ENCODE data around the gene GLI3.

The GLI3 gene

DNA sequence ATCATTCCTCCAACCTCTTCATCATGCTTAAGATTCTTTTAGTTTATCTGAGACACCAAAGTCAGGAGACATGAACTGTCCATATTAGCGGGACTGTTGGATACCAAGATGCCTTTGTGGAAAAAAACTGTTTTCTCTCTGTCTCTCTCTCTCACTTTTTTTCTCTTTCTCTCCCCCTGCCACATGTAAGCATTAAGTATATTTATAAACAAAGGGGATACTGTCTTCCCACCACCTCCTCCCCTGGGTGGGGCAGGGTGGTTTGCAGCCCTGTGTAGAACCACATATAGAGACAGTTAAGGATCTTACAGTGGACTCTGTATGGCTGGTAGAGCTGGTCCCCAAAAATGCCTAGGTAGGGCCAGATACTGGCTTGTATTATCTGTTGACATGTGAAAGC is 101.3 kb downstream of the GLI3 start:
- DNase-seq, result no peak

DNA sequence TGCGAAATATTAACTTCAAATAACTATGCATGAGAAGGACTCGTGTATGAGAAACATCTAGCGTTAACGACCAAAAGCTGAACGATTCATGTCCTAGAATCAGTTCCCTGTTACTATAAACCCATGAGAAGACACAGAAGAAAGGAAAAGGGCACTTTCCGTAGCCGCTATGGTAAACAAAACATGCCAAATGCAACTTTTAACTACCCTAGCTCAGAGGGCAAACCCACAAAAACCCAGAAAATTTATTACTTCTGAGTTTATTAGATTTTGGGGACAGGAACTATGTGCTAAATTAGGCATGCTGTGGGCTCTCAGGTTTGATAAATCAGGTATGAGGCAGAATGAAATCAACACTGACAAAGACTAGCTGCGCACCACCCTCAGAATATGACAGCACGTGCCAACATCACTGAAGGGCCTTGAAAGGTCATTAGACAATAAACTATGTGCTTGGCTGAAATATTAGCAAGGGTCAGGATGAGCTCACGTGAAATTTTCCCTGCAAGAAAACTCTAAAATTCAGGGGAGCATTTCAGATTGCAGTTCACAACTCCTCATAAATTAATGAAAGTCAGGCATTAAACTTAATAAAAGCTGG is 102.6 kb downstream of the GLI3 start:
- no peak for DNase-seq

DNA sequence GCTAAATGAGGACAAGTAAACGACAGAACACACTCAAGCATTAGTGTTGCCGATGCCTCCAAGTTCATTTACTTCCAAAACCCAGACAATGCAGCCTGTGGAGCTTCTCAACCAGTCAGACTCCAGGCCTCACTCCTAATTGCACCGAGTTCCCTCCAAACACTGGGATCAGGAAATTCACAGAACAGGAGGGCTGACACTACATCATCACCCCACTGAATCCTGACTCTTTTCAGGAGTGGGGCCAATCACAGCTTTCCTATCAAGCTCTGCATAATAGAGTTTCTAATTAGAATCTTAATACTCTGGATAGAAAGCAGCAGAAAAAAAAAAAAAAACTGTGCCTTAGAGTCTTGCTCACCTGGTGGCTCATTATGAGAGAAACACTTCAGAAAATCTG is 103.7 kb downstream of the GLI3 start:
- DNase-seq, result no peak

DNA sequence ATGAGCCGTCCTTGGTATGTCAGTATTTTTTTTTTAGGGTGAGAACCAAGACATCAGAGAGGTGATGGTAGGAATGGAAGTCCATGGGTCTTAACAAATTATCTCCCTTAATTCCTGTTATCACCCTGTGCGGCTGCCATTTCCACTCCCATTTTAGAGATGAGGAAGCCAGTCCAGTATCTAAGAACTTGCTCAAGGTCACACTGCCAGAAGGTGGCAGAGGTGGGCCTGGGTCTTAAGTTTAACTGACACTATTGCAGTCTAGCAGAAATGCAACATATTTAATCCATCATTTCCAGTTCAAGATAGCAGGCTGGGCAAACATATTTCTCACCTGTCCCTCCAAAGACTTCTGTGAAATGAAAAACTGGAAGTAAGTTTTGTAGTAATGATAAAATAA is 108.3 kb downstream of the GLI3 start:
- no peak for DNase-seq

DNA sequence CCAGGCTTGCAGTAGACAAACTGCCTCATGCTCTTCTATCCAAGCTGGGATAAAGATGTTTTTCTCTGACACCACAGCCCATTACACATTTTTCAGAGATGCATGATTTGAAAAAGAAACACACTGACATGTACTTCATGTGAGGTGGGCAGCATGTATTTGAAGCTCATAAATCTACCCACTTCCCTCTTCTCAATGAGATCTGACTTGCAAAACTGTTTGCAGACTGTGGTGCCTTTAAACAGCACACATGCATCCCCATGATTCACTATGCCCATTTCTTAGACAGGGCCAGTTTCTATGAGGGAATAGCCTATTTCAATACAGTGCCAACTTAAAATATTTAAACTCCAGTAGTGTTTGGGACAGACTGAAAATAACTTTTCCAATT is 109.8 kb downstream of the GLI3 start:
- DNase-seq, result no peak

DNA sequence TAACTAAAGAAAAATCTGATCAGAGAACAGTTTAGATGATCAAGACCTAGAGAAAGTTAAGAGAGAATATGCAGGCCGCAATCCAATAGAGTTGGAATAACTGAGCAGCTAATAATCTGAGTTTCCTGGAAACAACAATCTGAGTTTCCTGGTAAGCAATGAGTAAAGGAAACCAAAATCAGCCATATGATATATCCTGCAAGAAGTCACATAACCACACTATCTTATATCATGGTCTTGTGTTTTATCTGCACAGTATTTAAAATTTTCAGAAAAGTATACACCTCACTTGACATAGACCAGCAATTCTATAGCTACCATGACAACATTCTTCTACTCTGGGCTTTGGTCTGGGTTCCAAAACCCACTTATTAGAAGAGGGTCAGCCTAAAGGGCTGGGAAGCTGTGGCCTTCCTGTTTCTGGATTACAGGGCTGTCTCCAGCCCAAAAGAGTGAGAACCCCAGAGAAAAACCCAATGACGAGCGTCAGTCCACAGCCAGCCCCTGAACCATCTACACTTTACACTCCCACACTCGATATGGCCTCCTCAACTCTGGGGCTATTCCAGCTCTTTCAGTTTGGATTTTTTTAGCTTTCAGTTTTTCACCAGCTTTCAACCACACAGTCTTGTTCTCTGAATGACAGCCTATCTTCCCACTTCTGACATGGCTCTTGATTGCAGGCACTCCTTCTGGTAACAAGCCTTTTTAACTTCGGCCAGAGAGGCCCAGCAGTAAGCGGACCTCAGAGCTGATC is 110.4 kb downstream of the GLI3 start:
- no peak for DNase-seq

DNA sequence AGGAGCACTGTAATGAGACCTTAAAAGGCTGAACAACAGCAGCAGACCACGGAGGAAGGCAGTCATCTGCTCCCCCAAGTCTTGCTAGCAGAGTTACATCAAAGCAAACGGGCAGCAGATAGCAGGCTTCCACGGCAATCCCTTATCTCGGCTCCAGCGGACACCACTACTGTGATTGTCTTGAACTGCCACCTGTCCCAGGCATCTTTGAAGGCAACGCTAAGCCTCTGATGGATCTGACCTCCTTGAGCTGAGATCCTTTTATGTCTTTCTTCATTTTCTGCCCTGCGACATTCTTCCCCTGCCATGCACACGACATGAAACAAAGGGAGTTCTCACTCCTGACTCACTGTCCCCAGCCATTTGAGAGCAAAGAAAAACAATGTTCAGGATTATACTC is 111.7 kb downstream of the GLI3 start:
- no peak for DNase-seq

DNA sequence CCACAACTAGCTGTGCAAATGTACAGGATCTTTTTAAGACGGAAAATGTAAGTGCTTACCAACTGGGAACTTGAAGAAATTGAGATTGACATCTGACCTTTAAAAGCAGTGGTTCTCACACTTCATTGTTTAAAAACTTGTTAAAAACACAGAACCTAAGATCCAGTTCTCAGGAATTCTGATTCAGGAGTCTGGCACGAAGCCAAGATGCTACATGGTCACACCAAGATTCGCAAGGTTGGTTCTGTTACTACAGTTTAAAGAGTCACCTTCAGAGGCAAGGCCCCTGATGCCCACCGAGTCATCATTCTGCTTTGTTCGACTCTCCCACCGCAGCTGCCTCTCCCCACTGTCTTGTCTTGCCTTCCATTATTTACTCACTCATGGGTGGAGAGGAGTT is 113.3 kb downstream of the GLI3 start:
- no peak for DNase-seq

DNA sequence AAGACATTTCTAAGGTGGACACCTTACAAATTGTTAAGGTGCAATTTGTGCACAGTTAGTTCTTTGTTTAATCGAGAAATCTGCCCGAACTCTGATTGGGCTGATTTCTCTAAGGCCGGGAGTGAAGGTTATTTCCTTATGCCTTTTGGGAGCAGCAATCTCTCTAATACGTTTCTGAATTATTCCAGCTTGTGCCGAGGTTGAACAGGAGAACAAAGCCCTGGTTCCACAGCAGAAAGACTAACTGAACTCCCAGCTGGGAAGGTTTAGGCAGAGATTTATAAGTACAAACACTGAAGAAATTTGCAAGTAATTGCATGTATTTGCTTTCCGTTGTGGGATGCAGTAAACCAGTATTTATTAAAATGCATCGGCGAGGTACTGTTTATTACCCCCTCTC is 116.8 kb downstream of the GLI3 start:
- no peak for DNase-seq

DNA sequence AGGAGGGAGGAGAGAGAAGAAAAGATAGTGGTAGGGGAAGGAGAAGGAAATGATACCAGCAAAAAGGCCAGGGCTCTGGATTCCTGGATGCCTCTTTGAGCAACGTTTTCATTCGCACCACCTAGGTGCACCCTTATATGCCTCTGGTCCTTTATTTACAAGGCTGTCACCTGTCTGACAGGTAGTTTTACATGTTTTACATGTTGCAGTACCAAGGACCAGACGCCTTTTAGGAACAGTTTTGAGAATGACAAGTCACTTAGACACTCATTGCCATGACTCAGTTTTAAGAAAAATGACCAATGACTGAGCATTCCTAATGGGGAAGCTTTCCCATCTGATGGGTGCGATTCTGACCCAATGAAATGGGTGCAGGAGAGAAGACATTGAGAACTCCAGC is 119.8 kb downstream of the GLI3 start:
- no peak for DNase-seq

DNA sequence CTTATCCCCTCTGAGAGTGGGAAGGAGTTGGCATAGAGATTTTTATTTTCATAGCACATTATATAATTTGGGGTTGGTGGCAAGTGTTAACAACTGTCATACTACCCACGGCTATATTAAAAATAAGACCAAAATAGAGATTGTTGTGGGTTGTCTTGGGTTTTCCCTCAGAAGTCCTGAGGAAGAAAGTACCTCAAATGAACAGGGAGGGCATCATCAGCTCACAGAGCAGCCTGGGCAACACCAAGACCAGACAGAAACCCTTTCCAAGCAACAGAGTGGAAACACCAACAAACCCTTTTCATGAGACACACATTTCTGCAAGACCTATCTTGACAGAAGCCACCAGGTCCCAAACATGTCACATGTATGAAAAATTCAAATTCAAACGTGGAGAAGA is 121.2 kb downstream of the GLI3 start:
- no peak for DNase-seq

DNA sequence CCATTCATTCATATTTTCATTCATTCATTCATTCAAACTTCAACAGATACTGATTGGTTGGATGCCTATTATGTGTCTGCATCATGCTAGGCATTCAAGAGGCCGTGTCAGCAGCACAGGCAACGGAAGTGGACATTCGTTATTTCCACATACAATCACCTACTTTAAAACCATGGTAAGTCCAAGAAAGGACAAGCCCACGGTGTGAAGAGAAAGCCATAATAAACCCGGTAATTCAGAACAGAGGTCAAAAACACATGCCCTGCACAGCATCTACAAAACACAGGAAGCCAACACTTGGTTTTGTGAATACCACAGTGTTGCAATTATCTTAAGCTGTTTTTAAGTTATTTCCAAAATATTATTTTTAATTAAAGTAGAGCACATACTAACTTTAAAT is 126.7 kb downstream of the GLI3 start:
- no peak for DNase-seq

DNA sequence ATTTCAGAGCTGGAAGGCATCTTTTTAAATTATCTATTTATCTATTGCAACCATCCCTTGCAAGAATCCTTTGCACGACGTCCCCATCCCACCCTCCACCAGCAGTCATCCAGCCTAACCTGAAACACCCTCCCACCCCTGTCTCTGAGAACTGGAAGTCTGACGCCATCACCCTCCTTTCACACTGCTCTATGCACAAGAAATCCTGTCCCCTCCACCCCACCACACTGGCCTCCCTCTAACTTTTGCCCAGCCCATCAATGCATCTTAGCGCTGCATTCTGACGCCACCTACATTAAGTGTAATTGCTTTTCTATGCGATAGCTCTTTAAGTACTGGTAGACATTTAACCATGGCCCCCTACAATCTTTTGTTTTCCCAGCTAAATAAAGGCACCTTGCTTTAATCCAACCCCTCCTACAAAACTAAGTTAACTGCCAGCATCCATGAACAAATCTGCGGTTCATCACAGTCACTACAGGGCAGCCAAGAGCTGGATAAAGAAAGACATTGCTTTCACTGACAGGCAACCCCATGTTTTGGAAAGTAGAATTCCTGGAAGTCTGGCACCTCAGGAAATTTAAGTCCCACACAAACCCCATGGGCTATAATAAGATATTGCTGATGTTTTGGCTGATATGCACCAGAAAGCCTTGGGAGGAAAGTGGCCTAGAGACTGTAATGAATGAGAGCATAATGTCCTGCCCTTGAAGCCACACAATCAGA is 128.0 kb downstream of the GLI3 start:
- DNase-seq, result no peak

DNA sequence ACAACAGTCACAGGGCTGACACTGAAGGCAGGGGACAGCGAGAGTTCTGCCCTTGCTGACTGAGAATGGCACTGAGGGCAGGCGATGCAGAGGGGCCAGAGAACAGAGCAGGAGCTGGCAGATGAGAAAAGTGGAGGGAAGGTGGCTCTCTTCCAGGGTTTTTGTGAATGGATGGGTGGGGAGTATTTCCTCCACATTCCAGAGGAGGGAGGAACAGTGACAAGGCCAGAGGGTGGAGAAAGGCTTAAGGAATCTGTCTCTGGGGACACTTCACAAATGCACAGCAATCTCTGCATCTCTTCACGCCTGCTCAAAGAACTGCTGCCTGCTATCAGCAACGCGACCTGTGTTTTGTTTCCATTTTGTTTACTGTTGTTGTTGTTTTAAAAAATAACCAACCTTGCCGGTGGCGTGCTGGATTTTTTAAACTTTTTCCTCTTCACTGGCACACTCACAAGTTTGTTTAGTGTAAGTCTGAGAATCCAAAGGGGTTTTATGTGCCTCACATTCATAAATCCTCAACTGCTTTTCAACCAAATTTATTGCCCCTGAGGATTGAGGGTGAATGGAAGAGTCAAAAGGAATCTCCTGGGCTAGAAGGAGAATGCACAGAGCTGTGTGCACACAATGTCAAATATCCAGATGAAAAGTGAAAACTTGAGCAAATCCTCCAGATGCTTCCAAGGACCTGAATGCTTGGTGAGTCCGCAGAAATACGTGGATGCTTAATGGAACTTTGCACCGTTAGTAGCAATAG is 129.3 kb downstream of the GLI3 start:
- DNase-seq, result no peak

DNA sequence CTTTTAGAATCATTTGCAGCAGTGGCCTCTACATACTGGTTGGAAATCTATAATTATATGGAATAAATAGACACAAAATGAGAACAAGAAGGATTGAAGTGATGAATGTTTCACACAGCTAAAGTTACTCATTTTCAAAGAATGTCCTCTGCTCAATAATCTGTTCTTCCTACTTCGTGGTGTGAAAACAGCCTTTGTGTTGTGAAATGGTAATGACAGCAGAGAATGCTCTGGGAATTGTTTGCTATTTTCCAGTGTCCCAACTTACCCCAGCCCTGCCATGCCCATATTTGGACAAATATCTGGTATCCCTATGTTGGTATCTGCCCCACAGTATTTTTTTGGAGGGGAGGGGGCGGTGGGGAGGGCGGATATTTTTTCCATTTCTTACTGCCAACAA is 130.4 kb downstream of the GLI3 start:
- no peak for DNase-seq

DNA sequence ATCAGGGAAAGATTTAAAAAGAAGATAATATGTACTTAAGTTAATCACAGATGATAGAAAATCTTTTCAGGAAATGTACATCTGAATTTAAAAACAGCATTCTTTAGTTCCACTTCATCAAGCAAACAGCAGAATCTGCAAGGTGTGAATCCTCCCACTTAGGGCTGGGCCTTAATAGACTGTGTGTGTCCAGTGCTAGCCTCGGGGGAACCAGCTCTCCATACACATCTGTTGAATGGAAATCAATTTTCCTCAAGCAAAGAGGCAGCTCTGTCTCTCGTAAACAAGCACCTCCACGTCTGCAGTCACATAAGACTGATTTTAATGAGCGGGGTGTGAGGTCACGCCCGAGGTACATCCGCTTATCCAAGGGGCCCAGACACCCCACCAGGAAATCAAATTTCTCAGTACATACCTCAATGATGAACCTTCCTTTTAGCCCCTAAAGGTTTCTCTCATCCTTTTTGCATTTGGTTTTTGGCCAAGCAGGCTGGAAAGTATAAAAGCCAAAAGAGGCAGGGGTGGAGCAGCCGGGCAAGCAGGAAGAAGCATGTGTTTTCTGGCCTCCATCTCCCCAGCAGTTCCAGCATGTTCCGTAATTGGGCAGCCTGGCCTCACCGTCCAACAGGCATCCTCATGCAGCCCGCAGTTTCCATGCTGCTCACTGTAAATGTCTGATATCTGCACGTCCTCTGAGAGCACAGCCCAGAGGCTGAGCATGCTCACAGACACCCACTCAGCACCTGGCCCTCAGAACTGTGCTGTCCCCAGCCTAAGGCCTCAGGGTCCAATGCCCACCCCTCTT is 131.3 kb downstream of the GLI3 start:
- DNase-seq, result no peak

DNA sequence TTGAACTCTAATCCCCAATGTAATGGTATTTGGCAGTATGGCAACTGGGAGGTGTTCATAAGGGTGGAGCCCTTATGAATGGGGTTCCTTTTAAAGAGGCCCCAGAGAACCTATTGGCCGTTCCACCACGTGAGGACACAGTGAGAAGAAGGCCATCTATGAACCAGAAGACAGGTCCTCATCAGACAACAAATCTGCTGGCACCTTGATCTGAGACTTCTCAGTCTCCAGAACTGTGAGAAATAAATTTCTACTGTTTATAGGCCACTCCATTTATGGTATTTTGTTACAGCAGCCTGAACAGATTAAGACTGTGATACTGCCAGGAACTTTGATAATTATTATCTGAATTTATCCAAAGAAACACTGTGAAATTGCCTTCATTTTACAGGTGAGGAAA is 132.3 kb downstream of the GLI3 start:
- DNase-seq, result no peak

DNA sequence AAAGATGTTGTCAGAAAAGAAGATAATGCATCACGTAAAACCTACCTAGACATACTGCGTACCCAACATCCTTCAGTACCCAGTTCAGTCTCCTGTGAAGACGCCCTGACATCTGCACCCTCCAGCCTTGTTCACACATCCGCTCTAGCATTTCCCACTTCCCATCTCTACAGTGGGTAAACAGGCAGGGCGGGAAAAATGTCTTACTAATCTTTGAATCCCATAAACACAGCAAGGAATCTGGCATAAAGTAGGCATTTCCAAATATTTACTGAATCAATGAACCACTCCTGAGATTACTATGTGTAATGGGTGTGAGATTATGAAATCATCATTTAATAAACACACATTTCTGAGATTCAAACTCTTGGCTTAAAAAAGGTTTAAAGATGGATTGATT is 132.8 kb downstream of the GLI3 start:
- DNase-seq, result no peak

DNA sequence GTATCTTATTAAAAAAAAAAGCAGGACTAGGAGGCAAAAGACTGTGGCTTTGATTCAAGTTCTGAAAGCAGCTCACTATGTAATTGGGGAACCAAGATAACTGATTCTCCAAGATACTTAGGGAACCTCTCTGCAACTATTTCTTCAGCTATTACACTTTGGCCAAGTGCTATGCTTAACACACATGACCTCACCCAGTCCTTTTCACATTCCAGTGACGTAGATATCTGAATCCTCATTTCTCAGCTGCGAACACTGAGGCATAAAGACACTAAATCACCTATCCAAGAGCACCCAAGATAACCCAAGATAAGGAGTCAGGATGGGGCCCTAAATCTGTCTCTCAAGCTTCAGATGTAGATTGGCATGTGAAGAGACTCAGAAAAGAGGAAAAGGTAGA is 133.6 kb downstream of the GLI3 start:
- DNase-seq, result no peak

DNA sequence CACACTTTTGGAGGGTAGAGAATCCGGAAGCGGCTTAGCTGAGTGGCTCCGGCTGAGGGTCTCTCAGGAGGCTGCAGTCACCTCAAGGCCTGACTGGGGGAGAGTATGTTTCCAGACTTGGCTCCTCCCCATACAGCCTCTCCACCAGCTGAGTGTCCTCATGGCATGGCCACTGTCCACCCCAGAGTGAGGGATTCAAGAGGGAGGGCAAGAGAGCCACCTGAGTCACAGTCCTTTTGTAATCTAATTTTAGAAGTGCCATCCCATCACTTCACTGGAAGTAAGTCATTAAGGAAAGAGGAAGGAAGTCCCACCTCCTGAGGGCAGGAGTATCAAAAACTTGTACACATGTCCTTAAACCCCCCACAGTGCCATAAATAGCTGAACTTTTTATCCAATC is 134.0 kb downstream of the GLI3 start:
- no peak for DNase-seq

DNA sequence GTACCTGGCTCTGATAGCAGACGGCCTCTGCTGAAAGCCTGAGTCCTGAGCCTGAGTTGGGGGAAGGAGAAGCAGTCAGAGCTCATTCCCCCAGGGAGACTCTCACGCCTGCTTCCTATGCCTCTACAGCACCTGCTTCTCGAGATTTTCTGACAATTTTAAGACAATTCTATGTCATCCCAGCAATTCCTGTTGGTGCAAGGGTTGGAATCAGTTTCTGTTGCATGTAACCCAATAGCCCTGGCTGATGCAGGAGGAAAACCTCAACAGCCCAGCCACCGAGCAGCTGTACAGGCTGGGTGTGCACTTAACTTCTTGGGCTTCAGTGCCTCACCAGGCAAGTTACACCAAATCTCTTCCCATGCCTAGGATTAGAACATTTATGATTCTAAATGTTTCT is 134.7 kb downstream of the GLI3 start:
- no peak for DNase-seq

DNA sequence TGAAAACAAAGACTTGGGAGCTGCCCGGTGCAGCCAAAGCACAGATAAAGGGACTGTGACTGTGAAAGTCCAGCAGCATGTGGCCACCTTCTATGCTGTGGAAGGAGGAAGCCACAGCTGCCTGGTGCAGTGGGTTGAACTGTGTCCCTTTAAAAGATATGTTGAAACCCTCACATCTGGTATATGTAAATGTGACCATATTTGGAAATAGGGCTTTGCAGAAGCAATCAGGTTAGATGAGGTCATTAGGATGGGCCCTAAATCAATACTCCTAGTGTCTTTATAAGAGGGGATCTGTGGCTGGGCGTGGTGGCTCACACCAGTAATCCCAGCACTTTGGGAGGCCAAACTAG is 136.9 kb downstream of the GLI3 start:
- no peak for DNase-seq

Measured in NCI-H2171 treated with DMSO at 0.1 percent for 48 hours (cell line).